GM19025 (cell line): ENCODE results near the gene SUSD4.

Source experiments
- ATAC-seq: cut with Tn5 transposase; IDR thresholded peaks from one replicate; pipeline ENCODE4 v1.9.1; 2021; ENCODE audit warnings: mild to moderate bottlenecking, low read depth, moderate library complexity; ENCODE audit not compliant: unreplicated experiment

SUSD4 gene

GRCh38 chr1:223199094-223199647 is 164.8 kb downstream of the SUSD4 start:
- no peak for ATAC-seq

GRCh38 chr1:223198628-223198965 is 165.4 kb downstream of the SUSD4 start:
- ATAC-seq = no peak

- no peak for ATAC-seq
Measured at GRCh38 chr1:223197923-223198627, 165.9 kb downstream of the SUSD4 start.

GRCh38 chr1:223189903-223190724 is 173.9 kb downstream of the SUSD4 start:
- ATAC-seq = peak; percentile 65

DNA sequence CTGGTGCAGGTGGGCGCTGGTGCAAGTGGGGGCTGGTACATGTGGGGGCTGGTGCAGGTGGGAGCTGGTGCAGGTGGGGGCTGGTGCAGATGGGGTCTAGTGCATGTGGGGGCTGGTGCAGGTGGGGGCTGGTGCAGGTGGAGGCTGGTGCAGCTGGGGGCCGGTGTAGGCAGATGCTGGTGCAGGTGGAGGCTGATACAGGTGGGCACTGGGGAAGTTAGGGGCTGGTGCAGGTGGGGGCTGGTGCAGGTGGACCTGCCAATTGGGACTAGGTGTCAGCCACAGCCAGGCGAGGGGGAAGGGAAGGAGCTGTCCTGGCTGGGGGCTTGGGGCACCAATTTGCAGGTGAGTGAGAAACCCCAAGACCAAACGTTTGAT is 174.5 kb downstream of the SUSD4 start:
- no peak for ATAC-seq

GRCh38 chr1:223188618-223189356 is 175.2 kb downstream of the SUSD4 start:
- ATAC-seq = no peak

GRCh38 chr1:223186800-223187199 is 177.2 kb downstream of the SUSD4 start:
- ATAC-seq = no peak

DNA sequence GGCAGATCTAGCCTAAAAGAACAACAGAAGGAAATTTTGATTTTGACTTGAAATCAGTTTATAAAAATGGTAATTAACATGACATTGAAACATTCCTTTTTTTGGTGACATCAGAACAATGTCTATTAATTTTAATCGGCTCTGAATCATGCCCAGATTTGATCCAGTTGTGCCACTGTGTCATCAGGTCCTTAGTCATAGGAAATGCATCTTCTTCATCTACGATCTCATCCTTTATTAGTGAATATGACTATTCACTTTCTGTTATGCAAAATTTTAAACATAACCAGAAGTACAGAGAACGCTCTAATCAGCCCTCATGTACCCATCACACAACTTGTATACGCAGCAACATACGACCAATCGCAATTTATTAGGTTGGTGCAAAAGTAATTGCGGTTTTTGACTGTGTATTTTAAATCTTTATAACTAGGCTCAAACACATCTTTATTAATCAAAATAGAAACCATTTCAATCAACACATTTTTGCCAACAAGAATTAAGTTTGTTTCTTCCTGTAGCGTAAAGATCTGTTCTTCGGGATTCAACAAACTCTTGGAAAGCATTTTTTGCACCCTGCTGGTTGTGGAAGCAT is 180.6 kb downstream of the SUSD4 start:
- no peak for ATAC-seq

DNA sequence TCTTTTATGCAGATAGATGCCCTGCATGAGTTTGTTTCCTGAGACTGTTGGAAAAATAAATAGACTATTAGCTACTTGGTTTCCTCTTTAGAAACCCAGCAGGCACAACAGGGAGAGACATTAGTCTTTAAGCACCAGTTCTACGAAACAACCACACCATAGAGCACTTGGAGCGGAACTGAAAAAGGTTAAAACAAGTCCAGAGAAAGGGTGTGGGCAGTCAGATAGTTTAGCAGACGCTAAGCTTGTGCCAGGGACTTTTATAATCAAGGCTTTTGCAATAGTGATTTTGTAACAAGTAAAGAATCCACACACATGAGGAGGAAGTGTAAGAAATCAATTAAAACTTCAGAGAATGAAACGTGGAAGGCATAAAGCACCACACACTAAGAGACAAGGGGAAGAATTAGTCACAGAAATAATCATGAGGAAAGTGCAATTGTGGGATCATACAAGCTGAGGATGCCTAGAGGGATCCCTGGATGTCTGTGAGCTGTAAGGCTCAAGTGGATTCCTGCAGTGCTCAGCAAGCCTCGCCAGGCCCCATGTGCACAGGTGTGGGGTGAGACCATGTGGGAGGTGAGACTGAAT is 183.2 kb downstream of the SUSD4 start:
- no peak for ATAC-seq

GRCh38 chr1:223179786-223180185 is 184.2 kb downstream of the SUSD4 start:
- ATAC-seq = no peak

DNA sequence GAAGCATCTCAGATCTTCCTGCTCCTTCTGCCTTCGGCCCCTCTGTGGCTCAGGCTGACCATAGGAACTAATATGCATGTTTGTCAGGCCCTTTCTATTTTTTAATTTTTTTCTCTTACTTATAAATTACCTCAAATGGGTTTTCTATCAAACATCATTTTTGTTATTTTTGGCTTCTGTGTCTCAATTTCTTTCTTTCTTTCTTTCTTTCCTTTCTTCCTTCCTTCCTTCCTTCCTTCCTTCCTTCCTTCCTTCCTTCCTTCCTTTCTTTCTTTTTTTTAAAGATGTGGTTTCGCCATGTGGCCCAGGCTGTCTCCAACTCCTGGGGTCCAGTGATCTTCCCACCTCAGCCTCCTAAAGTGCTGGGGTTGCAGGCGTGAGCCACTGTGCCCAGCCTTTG is 184.7 kb downstream of the SUSD4 start:
- ATAC-seq = no peak

GRCh38 chr1:223177681-223178080 is 186.3 kb downstream of the SUSD4 start:
- ATAC-seq = no peak

- ATAC-seq = no peak
Measured at GRCh38 chr1:223176437-223176836, 187.5 kb downstream of the SUSD4 start.

GRCh38 chr1:223175633-223176032 is 188.3 kb downstream of the SUSD4 start:
- no peak for ATAC-seq

GRCh38 chr1:223175032-223175431 is 188.9 kb downstream of the SUSD4 start:
- no peak for ATAC-seq
